Measurements from ENCODE around the gene NDUFA5. TPM values are rescaled to one million over a fixed set of nuclear protein-coding genes. Genes with fewer than 3 reads are reported as not detected.

Gene NDUFA5
- polyA plus RNA-seq, 1 donor (not counting 4 experiments of a cell fraction or from before 2014, with no cell fraction given), result 36.9 TPM

DNA sequence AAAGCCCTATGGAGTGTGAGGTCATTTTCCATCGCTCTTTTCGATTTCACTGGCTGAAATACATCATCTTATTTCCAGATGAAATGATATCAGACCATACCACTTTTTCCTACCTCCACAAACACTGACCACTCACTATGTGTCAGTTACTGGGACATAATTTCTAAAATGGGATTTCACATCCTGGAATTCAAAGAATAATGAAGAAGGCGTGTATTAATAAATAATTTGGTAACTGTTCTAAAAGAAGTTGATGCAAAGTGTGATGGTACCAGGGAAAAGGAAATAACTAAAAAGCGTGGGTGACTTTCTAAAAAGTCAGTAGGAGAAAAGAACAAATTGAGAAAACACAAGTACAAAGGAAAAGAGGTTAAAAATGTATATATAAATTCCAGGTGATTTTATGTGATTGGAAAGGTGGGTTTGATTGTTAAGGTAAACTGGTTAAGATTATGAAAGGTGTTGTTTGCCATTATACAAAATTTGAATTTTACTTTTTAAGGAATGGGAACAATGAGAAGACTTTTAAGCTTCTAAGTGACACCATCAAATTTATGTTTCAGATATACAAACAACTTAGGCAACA lies 764 bp upstream of the NDUFA5 start:
- TF ChIP-seq, protein P1, sequence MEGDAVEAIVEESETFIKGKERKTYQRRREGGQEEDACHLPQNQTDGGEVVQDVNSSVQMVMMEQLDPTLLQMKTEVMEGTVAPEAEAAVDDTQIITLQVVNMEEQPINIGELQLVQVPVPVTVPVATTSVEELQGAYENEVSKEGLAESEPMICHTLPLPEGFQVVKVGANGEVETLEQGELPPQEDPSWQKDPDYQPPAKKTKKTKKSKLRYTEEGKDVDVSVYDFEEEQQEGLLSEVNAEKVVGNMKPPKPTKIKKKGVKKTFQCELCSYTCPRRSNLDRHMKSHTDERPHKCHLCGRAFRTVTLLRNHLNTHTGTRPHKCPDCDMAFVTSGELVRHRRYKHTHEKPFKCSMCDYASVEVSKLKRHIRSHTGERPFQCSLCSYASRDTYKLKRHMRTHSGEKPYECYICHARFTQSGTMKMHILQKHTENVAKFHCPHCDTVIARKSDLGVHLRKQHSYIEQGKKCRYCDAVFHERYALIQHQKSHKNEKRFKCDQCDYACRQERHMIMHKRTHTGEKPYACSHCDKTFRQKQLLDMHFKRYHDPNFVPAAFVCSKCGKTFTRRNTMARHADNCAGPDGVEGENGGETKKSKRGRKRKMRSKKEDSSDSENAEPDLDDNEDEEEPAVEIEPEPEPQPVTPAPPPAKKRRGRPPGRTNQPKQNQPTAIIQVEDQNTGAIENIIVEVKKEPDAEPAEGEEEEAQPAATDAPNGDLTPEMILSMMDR (optimal IDR thresholded peaks at IDR 0.05 in 1 of 3, IDR thresholded peaks at IDR 0.05 in 1 of 3, conservative IDR thresholded peaks at IDR 0.05 in 1 of 3; ENCODE audit: extremely low read depth in 1 of 3, insufficient read depth in 2 of 3, low read length in 3 of 3), result no peak
- no peak for TF ChIP-seq EZH2 (IDR thresholded peaks at IDR 0.05; ENCODE audit: low read length)
- peak overlapping the region; percentile 69 to 99 (median 85) for H3K4me3 ChIP-seq (ENCODE audit: control insufficient read depth in 2 of 3, extremely low read depth in 1 of 3, insufficient read depth in 2 of 3, low read depth in 1 of 3, low read length in 3 of 3)
- peaks cover 11% of the 10 kb centered on the region for H3K79me2 ChIP-seq (ENCODE audit: control insufficient read depth, insufficient read depth, low read length)
- peak overlapping the region; percentile 93 for H3K4me2 ChIP-seq (ENCODE audit: control insufficient read depth, extremely low read depth, insufficient read depth, low read depth, low read length)
- H3K9me3 ChIP-seq (ENCODE audit: control insufficient read depth, low read depth, low read length), result no peaks in the 10 kb centered on the region
- no peaks in the 10 kb centered on the region for H3K27me3 ChIP-seq (ENCODE audit: control insufficient read depth, extremely low read depth, insufficient read depth, low read length)
- no peaks in the 10 kb centered on the region for H3K9me1 ChIP-seq (ENCODE audit: control insufficient read depth, extremely low read depth, insufficient read depth, low read length)
- H3K27ac ChIP-seq (ENCODE audit: control insufficient read depth, insufficient read depth, low read length), result peak overlapping the region; percentile 58
- no peak for FAIRE-seq
- peaks cover 11% of the 10 kb centered on the region for H3K4me1 ChIP-seq (ENCODE audit: control insufficient read depth, extremely low read depth, insufficient read depth, low read length)
- H2AFZ ChIP-seq (ENCODE audit: control insufficient read depth, low read length), result peak overlapping the region; percentile 100
- H4K20me1 ChIP-seq (ENCODE audit: control insufficient read depth, extremely low read depth, insufficient read depth, low read length), result no peaks in the 10 kb centered on the region
- no peaks in the 10 kb centered on the region for H3K36me3 ChIP-seq (ENCODE audit: control insufficient read depth in 2 of 2, extremely low read depth in 1 of 2, insufficient read depth in 2 of 2, low read length in 2 of 2)
- DNase-seq (ENCODE audit: low read depth, low spot score), result no peak
- dilution Hi-C loops (cut with MboI; ENCODE audit: extremely low pct_ligation_motif_present, low sequenced_read_pairs), result no loop called here
- H3K9ac ChIP-seq (ENCODE audit: control insufficient read depth, extremely low read depth, insufficient read depth, low read length), result peak overlapping the region; percentile 96

- FAIRE-seq, result no peak
- dilution Hi-C loops (cut with MboI; ENCODE audit: extremely low pct_ligation_motif_present, low sequenced_read_pairs), result no loop called here
- no peak for DNase-seq (ENCODE audit: low read depth, low spot score)
Measured at GRCh38 chr7:123557016-123557397, 611 bp downstream of the NDUFA5 start.

More at GRCh38 chr7:123557016-123557397, 611 bp downstream of the NDUFA5 start:
- peaks cover 11% of the 10 kb centered on the region for H3K4me1 ChIP-seq (ENCODE audit: control insufficient read depth, extremely low read depth, insufficient read depth, low read length)
- peaks cover 3% of the 10 kb centered on the region for H3K9me1 ChIP-seq (ENCODE audit: control insufficient read depth, extremely low read depth, insufficient read depth, low read length)
- H3K9ac ChIP-seq (ENCODE audit: control insufficient read depth, extremely low read depth, insufficient read depth, low read length), result peak overlapping the region; percentile 96
- peak overlapping the region; percentile 69 to 99 (median 91) for H3K4me3 ChIP-seq (ENCODE audit: control insufficient read depth in 2 of 3, extremely low read depth in 1 of 3, insufficient read depth in 2 of 3, low read depth in 1 of 3, low read length in 3 of 3)
- no peaks in the 10 kb centered on the region for H3K9me3 ChIP-seq (ENCODE audit: control insufficient read depth, low read depth, low read length)
- peak overlapping the region; percentile 99 for H2AFZ ChIP-seq (ENCODE audit: control insufficient read depth, low read length)
- TF ChIP-seq EZH2 (IDR thresholded peaks at IDR 0.05; ENCODE audit: low read length), result no peak
- TF ChIP-seq, protein P1 (optimal IDR thresholded peaks at IDR 0.05 in 1 of 3, IDR thresholded peaks at IDR 0.05 in 1 of 3, conservative IDR thresholded peaks at IDR 0.05 in 1 of 3; ENCODE audit: extremely low read depth in 1 of 3, insufficient read depth in 2 of 3, low read length in 3 of 3), result no peak
- peak overlapping the region; percentile 95 for H3K27ac ChIP-seq (ENCODE audit: control insufficient read depth, insufficient read depth, low read length)
- H3K27me3 ChIP-seq (ENCODE audit: control insufficient read depth, extremely low read depth, insufficient read depth, low read length), result no peaks in the 10 kb centered on the region
- H3K79me2 ChIP-seq (ENCODE audit: control insufficient read depth, insufficient read depth, low read length), result peaks cover 18% of the 10 kb centered on the region
- H3K4me2 ChIP-seq (ENCODE audit: control insufficient read depth, extremely low read depth, insufficient read depth, low read depth, low read length), result peak overlapping the region; percentile 86
- H3K36me3 ChIP-seq (ENCODE audit: control insufficient read depth in 2 of 2, extremely low read depth in 1 of 2, insufficient read depth in 2 of 2, low read length in 2 of 2), result no peaks in the 10 kb centered on the region
- H4K20me1 ChIP-seq (ENCODE audit: control insufficient read depth, extremely low read depth, insufficient read depth, low read length), result no peaks in the 10 kb centered on the region
